ENCODE results near the gene CCDC57. TPM values are rescaled to one million over a fixed set of nuclear protein-coding genes. Genes with fewer than 3 reads are reported as not detected.
A peak's percentile ranks its signal among the peaks of the same experiment; 100 is the strongest.
"Not testable (repeated sequence)": the region's sequence is repeated elsewhere in the genome, so short reads cannot be mapped to it uniquely, and the experiment has no call there.

The CCDC57 gene, protein sequence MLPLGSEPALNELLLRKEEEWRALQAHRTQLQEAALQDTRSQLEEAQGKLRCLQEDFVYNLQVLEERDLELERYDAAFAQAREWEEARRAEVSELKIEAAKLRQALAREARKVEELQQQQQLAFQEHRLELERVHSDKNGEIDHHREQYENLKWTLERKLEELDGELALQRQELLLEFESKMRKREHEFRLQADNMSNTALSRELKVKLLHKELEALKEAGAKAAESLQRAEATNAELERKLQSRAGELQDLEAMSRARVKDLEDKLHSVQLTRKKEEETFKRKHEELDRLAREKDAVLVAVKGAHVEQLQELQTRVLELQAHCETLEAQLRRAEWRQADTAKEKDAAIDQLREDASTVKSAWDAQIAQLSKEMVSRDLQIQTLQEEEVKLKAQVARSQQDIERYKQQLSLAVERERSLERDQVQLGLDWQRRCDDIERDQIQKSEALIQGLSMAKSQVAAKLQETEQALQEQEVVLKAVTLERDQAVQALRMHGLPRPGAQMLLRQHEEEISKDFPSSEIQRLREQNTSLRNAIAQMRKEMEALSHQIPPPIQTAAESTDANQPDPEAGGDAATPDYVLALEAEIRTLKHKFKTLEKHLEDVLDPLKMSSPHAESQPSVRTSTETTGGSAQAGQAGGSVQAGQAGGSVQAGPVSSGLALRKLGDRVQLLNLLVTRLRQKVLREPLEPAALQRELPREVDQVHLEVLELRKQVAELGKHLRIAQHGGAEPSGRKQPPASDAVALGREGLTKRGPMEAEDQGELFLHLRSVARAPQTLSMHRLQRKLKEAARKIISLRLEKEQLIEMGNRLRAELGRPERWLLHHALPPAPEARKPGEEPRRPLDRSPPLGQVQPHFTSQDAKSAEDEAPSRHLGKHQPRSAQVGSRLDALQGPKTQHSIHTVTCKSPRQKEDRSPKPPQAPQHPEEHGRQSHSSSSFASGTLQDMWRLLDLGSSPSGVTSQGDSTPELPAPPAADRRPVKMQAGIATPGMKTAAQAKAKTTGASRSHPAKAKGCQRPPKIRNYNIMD
- total RNA-seq = 10 to 100 TPM; 49.8 to 54.9 TPM

DNA sequence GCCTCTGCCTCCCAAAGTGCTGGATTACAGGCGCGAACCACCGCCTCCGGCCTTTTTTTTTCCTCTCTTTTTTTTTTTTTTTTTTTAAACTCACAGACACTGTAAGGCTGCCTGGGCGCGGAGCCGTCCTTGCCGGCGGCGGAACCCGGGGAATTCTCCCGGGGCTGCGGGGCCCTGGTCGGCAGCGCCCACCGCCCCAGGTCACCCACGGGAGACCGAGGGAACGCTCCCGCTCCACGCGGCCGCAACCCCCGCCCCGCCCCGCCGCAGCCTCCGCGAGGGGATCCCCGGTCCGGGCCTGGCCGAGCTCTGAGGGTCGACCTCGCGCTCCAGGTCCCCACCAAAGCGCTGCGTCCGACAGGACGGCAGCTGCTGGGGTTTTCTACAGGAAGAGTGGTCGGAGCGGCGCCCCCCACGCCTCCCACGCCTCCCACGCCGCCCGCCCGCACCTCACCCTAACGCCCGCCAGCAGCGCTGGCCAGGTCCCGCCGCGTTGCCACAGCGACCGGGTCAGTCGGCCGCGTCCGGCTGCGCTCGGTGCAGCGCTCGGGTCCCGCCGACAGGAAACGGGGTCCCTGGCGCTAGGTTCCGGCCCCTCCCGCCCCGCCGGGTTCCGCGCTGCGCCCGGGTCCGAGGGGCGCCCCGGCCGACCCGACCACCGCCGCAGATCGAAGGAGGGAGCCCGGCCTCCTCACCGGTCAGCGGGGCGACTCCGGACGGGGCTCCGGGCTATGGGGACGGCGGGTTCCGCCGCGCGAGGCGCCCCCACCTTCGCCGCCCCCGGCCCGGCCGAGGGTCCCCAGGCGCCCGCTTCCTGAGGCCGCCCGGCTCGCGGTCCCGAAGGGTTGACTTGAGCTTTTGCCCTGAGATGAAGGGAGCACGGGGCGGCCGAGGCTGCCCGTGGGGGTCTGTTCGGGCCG, at the start of gene CCDC57:
TSS of gene CCDC57 (minus strand) at position 512 of the 920 bp plus-strand sequence. CDS start 10,898 bp downstream, outside the sequence.
- ChIA-PET POLR2A (interaction anchor here (0.7 to 3.5 kb wide), 9 partner anchors 9 to 61 kb away, joined by 3 to 27 read pairs (median 4); partner anchors contain the start of genes CSNK1D and SLC16A3), CTCF (interaction anchor here (0.9 to 1.2 kb wide), 3 partner anchors 24 to 182 kb away, joined by 3 to 4 read pairs (median 3); no protein-coding TSS in a partner anchor)
- Mint-ChIP-seq H3K27ac (peak within 1 kb of the TSS; percentile 52), H3K4me1 (peaks cover 43% of the 10 kb centered on the region), H3K36me3 (ENCODE audit: low read depth) (peaks cover 2% of the 10 kb centered on the region), H3K9me3 (no peaks in the 10 kb centered on the region), H3K27me3 (no peaks in the 10 kb centered on the region), H3K4me3 (peak within 1 kb of the TSS; percentile 77)
- DNase-seq = peak; percentile 77

DNA sequence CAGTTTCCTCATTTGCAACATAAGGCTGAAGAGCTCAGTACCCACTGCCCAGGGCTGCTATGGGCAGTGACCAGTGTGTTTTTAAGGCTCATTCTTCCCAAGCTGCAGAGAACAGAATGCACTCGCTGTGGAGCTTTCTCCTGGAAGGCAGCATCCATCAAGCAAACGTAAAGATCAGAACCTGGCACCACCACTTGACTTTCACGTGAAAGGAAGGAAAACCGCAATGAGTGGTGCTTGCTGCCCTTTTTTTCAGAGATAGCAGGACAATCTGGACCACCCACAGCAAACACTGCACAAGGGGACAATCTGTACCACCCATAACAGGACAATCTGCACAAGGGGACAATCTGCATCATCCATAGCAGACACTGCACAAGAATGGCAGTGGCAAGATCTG, 49.7 kb upstream of the CCDC57 start:
- POLR2A ChIA-PET = no interaction called here
- H3K36me3 Mint-ChIP-seq (ENCODE audit: low read depth) = peaks cover 94% of the 10 kb centered on the region

GRCh38 chr17:82259972-82260961, 47.6 kb upstream of the CCDC57 start:
- H3K9me3 Mint-ChIP-seq, H3K4me1 Mint-ChIP-seq, CTCF ChIA-PET, DNase-seq, H3K4me3 Mint-ChIP-seq, H3K27me3 Mint-ChIP-seq: not testable (repeated sequence)
- Mint-ChIP-seq H3K36me3 (ENCODE audit: low read depth) (peaks cover 97% of the 10 kb centered on the region), H3K27ac (peak overlapping the region; percentile 23)
- POLR2A ChIA-PET = interaction anchor here (0.7 kb wide), 1 partner anchor 761 kb away, joined by 3 read pairs; no protein-coding TSS in a partner anchor

More for the DNA sequence above, 49.7 kb upstream of the CCDC57 start:
- Mint-ChIP-seq H3K27ac (no peak overlapping the region), H3K4me3 (no peak overlapping the region), H3K4me1 (peaks cover 17% of the 10 kb centered on the region), H3K9me3 (peaks cover 2% of the 10 kb centered on the region), H3K27me3 (no peaks in the 10 kb centered on the region)
- CTCF ChIA-PET = no interaction called here
- no peak for DNase-seq

- ChIA-PET CTCF (no interaction called here), POLR2A (interaction anchor here (1.3 kb wide), 1 partner anchor 34 kb away, joined by 3 read pairs; no protein-coding TSS in a partner anchor)
- H3K27me3 Mint-ChIP-seq = no peaks in the 10 kb centered on the region
- peaks cover 5% of the 10 kb centered on the region for H3K4me1 Mint-ChIP-seq
- no peak overlapping the region for H3K4me3 Mint-ChIP-seq
- peaks cover 2% of the 10 kb centered on the region for H3K9me3 Mint-ChIP-seq
- no peak overlapping the region for H3K27ac Mint-ChIP-seq
- no peak for DNase-seq
- peaks cover 82% of the 10 kb centered on the region for H3K36me3 Mint-ChIP-seq (ENCODE audit: low read depth)
Measured at GRCh38 chr17:82258555-82258954, 45.9 kb upstream of the CCDC57 start.

- H3K4me1 Mint-ChIP-seq = peaks cover 5% of the 10 kb centered on the region
- CTCF ChIA-PET = no interaction called here
- H3K4me3 Mint-ChIP-seq = no peak overlapping the region
- H3K36me3 Mint-ChIP-seq (ENCODE audit: low read depth) = peaks cover 81% of the 10 kb centered on the region
- DNase-seq = no peak
- H3K9me3 Mint-ChIP-seq = peaks cover 2% of the 10 kb centered on the region
- H3K27me3 Mint-ChIP-seq = no peaks in the 10 kb centered on the region
- no peak overlapping the region for H3K27ac Mint-ChIP-seq
- POLR2A ChIA-PET = interaction anchor here (1.3 kb wide), 1 partner anchor 35 kb away, joined by 3 read pairs; no protein-coding TSS in a partner anchor
Measured at GRCh38 chr17:82257473-82257872, 44.8 kb upstream of the CCDC57 start.

- no peak for DNase-seq
- Mint-ChIP-seq H3K4me1 (peaks cover 5% of the 10 kb centered on the region), H3K36me3 (ENCODE audit: low read depth) (peaks cover 80% of the 10 kb centered on the region), H3K27me3 (no peaks in the 10 kb centered on the region), H3K27ac (no peak overlapping the region), H3K9me3 (peaks cover 2% of the 10 kb centered on the region), H3K4me3 (no peak overlapping the region)
- POLR2A ChIA-PET = interaction anchor here (0.7 kb wide), 1 partner anchor 17 kb away, joined by 3 read pairs; the partner anchor contains the start of gene CSNK1D
- CTCF ChIA-PET = no interaction called here
Measured at GRCh38 chr17:82256242-82256885, 43.7 kb upstream of the CCDC57 start.

DNA sequence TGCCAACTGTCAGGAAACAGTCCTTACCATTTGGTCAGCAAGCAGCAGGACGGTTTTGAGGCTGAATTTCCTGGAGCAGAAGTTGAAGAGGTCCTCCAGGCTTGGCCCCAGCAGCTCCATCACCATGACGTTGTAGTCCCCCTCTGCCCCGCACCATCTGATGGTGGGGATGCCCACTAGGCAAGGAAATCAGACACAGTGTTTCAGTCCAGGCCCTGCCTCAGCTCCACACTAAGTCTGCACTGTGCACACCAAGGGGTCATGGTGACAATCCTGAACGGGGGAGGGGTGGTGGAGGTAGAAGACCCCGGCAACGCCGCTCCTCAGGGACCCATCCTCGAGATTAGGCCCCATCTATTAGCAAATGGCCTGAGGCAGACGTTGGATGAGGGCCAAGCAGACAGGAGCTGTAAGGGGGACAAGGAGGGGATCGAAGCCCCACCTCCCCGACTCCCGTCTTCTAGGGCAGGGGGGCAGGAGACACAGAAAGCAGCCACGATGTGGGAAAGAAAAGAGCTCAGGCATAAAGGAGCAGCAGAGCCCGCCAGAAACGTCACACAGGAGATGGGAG, 42.8 kb upstream of the CCDC57 start:
- CTCF ChIA-PET = interaction anchor here (1.1 kb wide), 1 partner anchor 94 kb away, joined by 3 read pairs; no protein-coding TSS in a partner anchor
- H3K9me3 Mint-ChIP-seq = no peaks in the 10 kb centered on the region
- H3K27ac Mint-ChIP-seq = no peak overlapping the region
- H3K4me3 Mint-ChIP-seq = no peak overlapping the region
- H3K4me1 Mint-ChIP-seq = peaks cover 3% of the 10 kb centered on the region
- POLR2A ChIA-PET = interaction anchor here (0.7 to 0.8 kb wide), 2 partner anchors 18 to 19 kb away, joined by 3 read pairs; partner anchors contain the start of gene CSNK1D
- H3K36me3 Mint-ChIP-seq (ENCODE audit: low read depth) = peaks cover 80% of the 10 kb centered on the region
- no peaks in the 10 kb centered on the region for H3K27me3 Mint-ChIP-seq
- no peak for DNase-seq

DNA sequence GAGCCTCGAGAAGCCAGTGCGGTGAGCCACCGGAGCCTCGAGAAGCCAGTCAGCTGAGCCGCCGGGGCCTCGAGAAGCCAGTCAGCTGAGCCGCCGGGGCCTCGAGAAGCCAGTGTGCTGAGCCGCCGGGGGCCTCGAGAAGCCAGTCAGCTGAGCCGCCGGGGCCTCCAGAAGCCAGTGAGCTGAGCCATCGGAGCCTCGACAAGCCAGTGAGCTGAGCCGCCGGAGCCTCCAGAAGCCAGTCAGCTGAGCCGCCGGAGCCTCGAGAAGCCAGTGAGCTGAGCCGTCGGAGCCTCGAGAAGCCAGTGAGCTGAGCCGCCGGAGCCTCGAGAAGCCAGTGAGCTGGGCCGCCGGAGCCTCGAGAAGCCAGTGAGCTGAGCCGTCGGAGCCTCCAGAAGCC, 42.1 kb upstream of the CCDC57 start:
- not testable (repeated sequence) for H3K4me1 Mint-ChIP-seq, H3K27me3 Mint-ChIP-seq, H3K9me3 Mint-ChIP-seq, H3K4me3 Mint-ChIP-seq, H3K27ac Mint-ChIP-seq, DNase-seq
- ChIA-PET CTCF (interaction anchor here (1.1 kb wide), 1 partner anchor 95 kb away, joined by 3 read pairs; no protein-coding TSS in a partner anchor), POLR2A (interaction anchor here (0.8 kb wide), 1 partner anchor 20 kb away, joined by 3 read pairs; the partner anchor contains the start of gene CSNK1D)
- H3K36me3 Mint-ChIP-seq (ENCODE audit: low read depth) = peaks cover 74% of the 10 kb centered on the region

GRCh38 chr17:82254096-82254495, 41.5 kb upstream of the CCDC57 start:
- CTCF ChIA-PET = interaction anchor here (1.1 kb wide), 1 partner anchor 96 kb away, joined by 3 read pairs; no protein-coding TSS in a partner anchor
- H3K4me3 Mint-ChIP-seq, DNase-seq, H3K4me1 Mint-ChIP-seq, H3K9me3 Mint-ChIP-seq, H3K27me3 Mint-ChIP-seq, POLR2A ChIA-PET, H3K27ac Mint-ChIP-seq: not testable (repeated sequence)
- peaks cover 72% of the 10 kb centered on the region for H3K36me3 Mint-ChIP-seq (ENCODE audit: low read depth)

DNA sequence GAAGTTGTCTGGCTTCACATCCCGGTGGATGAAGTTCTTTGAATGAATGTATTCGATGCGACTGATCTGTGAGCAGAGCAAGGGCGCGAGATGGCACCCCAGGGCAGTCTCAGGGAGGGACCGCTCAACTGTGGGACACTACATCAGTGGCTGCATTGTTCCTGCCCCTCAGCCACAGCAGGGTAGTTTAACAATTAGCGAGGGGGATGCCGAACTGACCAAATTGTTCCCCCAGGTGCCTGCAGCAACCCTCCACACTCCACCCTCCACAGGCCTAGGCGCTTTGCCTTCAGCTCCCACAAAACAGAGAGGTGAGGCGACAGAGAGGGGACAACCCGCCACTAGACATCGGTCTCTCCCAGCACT, 40.5 kb upstream of the CCDC57 start:
- CTCF ChIA-PET = no interaction called here
- Mint-ChIP-seq H3K4me3 (no peak overlapping the region), H3K4me1 (peaks cover 4% of the 10 kb centered on the region), H3K27ac (no peak overlapping the region), H3K9me3 (no peaks in the 10 kb centered on the region), H3K36me3 (ENCODE audit: low read depth) (peaks cover 72% of the 10 kb centered on the region), H3K27me3 (no peaks in the 10 kb centered on the region)
- POLR2A ChIA-PET = no interaction called here
- DNase-seq = no peak

Data from activated CD4-positive, alpha-beta memory T cell treated with anti-CD3 and anti-CD28 coated beads, Interleukin-2, amount 10 ng/mL, durations not matched to agents 7 days and 5 days (primary cell).